Hematopoietic multipotent progenitor cell treated with erythropoietin and hydrocortisone succinate and interleukin-3 and kit ligand, for 8 days (in vitro differentiated cells): ENCODE results near the gene CHRDL1.
"Not testable (repeated sequence)": the region's sequence is repeated elsewhere in the genome, so short reads cannot be mapped to it uniquely, and the experiment has no call there.

ENCODE experiments used
- DNase-seq: peaks from one replicate; pipeline ENCODE4 v3.0.0-alpha.2; 2015

CHRDL1 gene, protein sequence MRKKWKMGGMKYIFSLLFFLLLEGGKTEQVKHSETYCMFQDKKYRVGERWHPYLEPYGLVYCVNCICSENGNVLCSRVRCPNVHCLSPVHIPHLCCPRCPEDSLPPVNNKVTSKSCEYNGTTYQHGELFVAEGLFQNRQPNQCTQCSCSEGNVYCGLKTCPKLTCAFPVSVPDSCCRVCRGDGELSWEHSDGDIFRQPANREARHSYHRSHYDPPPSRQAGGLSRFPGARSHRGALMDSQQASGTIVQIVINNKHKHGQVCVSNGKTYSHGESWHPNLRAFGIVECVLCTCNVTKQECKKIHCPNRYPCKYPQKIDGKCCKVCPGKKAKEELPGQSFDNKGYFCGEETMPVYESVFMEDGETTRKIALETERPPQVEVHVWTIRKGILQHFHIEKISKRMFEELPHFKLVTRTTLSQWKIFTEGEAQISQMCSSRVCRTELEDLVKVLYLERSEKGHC

GRCh38 chrX:110795645-110796406 lies at the start of gene CHRDL1:
TSS of gene CHRDL1 (minus strand) at chrX:110795817. CDS start at chrX:110792181, 3,636 bp downstream.
- no peak for DNase-seq

- no peak for DNase-seq
Observed at GRCh38 chrX:110836982-110837381, 41.4 kb upstream of the CHRDL1 start.

DNA sequence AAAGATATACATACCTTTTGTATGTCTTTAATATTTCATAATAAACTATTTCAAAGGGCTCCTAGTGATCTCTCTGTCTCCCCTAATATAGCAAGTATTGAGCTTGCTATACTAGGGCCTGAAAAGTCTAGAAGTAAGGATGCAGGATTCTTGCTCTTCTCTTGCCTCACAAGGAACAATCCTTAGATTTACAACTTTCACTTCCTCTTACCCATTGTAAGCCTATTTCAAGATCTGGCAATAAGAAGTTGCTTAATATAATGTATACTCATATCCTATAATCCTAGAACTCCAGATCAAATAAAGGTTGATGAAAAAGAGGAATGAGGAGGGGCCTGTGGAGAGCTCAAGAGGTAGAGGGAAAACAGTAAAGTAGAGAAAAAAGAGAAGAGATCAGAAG lies 40.8 kb upstream of the CHRDL1 start:
- DNase-seq = no peak

GRCh38 chrX:110836001-110836400 lies 40.4 kb upstream of the CHRDL1 start:
- no peak for DNase-seq

- no peak for DNase-seq
Observed at GRCh38 chrX:110825972-110826371, 30.4 kb upstream of the CHRDL1 start.

DNA sequence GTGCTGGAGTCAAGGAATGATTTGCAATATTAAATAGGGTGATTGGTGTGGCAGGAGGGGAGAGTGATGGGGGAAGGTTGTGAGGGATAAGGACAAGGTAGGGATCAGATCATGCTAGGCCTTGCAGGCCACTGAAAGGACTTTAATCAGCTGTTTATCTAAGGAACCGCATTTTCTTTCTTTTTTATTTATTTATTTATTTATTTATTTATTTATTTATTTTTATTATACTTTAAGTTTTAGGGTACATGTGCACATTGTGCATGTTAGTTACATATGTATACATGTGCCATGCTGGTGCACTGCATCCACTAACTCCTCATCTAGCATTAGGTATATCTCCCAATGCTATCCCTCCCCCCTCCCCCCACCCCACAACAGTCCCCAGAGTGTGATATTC lies 20.9 kb upstream of the CHRDL1 start:
- not testable (repeated sequence) for DNase-seq

GRCh38 chrX:110806145-110806544 lies 10.5 kb upstream of the CHRDL1 start:
- DNase-seq = no peak

DNA sequence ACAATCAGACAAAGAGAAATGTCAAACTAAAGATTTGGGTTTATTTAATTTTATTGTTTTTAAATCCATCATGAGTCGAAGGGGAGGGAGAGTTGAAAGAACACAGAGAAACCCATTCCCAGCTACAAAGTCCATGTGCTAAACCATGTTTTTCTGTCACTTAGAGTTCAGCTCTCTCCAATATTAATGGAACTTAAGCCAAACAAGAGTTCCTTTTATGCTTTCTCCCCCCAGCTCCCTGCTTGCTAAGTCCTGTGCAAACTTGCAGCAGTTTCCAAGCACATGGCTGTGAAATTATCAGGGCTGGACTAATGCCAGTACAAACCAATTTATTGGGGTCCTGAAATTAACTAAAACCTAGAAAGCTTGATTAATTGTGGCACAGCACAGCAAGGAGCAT lies 9.7 kb upstream of the CHRDL1 start:
- no peak for DNase-seq

- no peak for DNase-seq
Observed at GRCh38 chrX:110804446-110804845, 8.8 kb upstream of the CHRDL1 start.

DNA sequence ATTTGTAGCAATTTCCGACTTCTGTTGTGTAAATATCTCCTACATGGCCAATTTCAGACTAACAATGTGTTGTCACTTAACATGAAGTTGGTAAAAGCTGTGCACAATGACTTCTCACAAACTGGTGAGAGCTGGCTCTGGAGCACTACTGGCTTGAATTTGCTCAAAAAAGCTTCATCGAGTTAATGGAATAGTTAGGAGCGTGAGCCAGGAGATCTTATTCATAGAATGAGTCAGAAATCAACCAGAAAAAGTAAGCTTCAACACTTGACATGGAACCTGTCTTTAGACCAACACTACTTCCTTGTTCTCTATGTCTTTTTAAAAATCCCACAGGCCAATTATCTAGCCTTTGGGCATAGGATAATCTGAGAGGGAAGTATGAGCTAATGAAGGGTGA lies 7.9 kb upstream of the CHRDL1 start:
- no peak for DNase-seq

DNA sequence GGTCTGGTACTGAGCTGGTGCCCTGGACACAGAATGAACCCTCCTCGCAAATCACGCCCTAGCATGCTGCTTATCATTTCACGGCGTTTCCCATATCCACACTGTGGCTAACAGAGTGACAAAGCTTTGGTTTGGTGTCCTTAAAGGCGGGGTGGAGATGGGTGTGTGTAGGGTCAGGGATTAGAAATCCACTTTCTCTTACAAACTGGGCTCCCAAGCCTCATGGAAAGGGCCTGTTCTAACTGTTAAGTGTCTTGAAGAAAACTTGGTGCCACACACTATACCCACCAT lies 735 bp upstream of the CHRDL1 start:
- no peak for DNase-seq

DNA sequence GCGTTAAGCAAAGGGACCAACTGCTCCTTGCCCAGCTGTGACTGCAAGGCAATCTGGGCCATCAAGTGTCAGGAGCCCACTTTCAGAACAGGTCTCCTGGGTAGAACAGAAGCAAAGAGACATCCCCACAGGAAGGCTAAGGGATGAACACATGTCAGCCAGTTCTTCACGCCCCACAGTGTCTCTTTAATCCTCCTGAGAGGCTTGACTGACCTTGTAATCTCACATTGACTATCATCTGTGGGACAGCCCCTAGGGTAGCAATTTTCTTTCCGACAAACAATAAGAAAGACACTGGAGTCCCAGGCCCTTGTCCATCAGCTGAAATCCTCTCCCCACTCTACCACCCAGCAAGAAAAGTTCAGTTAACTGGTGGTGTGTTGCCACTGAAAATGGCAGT lies 1.0 kb downstream of the CHRDL1 start:
- DNase-seq = no peak

DNA sequence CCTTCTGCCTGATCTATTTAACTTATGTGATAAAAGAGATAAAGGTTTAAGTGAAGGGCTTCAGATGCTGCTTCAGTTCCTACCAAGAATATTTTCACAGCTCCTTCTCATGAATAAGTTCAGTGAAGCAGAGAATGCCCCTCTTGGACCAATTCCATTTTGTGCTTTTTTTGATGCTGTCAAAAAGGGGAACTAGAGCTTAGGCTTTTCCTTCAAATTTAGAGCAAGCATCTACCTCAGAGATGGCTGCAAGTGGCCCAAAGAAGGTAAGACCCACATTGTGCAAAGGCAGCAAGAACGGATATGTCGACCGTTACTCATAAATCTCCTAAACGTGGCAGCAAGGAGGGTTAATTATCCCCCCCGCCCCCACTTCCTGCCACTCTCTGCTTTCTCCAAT lies 4.5 kb downstream of the CHRDL1 start:
- no peak for DNase-seq

DNA sequence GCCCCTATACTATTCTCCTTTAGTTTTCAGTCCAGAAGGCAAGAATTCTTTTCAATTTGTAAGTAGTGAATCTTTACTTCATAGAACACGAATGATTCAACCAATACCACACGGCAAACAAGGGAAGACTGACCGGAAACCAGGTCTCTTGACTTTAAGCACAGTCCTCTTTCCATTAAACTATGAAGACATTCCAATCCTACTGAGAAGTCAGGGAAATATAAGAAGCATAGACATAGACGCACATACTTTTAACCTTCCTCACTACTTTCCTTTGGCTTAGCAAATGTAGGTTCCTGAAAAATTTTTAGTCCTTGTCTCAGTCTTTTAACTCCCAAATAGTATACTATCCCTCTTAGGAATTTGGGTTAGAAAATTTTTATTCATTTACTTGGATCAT lies 9.1 kb downstream of the CHRDL1 start:
- DNase-seq = no peak

DNA sequence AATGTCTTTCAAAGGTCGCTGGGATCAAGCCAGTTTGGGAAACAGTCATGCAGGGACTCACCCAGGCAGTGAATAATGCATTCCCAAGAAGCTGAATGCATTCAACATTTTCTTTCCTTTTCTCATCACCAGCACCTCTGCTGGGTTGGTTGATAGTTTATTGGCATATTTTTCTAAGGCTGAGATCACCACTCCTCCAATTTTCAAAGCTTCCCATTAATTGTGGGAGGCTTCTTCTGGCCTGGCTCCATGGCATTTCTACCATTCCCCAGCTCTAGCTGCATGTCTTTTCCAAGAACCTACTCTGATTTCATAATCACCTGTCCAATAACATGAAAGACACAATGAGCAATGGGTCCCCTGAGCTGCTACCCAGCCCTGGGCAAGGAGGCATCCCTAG lies 35.8 kb downstream of the CHRDL1 start:
- DNase-seq = no peak

GRCh38 chrX:110758781-110759422 lies 36.7 kb downstream of the CHRDL1 start:
- no peak for DNase-seq

DNA sequence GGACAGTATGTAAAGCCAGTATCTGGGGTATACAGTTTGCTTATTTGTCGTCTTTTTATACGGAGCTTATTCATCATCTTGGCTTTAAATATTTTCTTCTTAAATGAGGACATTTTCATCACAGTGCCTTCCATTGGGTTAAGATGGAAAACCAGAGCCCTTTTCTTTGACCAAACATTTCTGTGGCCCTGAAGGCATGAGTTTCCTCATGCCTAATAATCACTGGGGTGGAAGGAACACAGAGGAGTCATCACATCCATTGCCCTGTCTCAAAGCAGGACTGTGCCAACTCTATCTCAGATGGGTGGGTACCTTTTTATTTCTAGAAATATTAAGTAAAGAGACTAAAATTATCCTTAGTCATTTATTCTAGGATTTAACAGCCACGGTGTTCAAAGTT lies 40.0 kb downstream of the CHRDL1 start:
- no peak for DNase-seq

GRCh38 chrX:110755061-110755460 lies 40.6 kb downstream of the CHRDL1 start:
- no peak for DNase-seq

GRCh38 chrX:110750526-110751189 lies 45.0 kb downstream of the CHRDL1 start:
- no peak for DNase-seq

GRCh38 chrX:110748256-110748806 lies 47.3 kb downstream of the CHRDL1 start:
- DNase-seq = no peak

- no peak for DNase-seq
Observed at GRCh38 chrX:110746014-110746413, 49.6 kb downstream of the CHRDL1 start.

GRCh38 chrX:110745288-110745687 lies 50.3 kb downstream of the CHRDL1 start:
- no peak for DNase-seq
